Measurements from ENCODE around the gene SLC39A11. TPM values are rescaled to one million over a fixed set of nuclear protein-coding genes. Genes with fewer than 3 reads are reported as not detected.

Gene SLC39A11
- total and polyA plus RNA-seq, 2 of the 13 experiments (the other 11 are each of a cell fraction or from before 2014, with no cell fraction given) = 17.2 to 31.5 TPM

- no peak for TF ChIP-seq IRF9 (CRISPR knock-in tag; IDR thresholded peaks at IDR 0.05; ENCODE audit: borderline replicate concordance)
Measured at GRCh38 chr17:72927760-72928159, 164.7 kb downstream of the SLC39A11 start (continued).

GRCh38 chr17:72927146-72927545, 165.3 kb downstream of the SLC39A11 start:
- BruUV-seq (replicated peaks) = no TSS peak
- no peak for TF ChIP-seq HMGXB4 (CRISPR knock-in tag; IDR thresholded peaks at IDR 0.05; ENCODE audit: borderline replicate concordance in 1 of 2, low read depth in 1 of 2)
- TF ChIP-seq HNF1A (IDR thresholded peaks at IDR 0.05; ENCODE audit: low read depth) = no peak
- no peak for TF ChIP-seq HNF1A (CRISPR knock-in tag; IDR thresholded peaks at IDR 0.05; ENCODE audit: borderline replicate concordance)
- TF ChIP-seq FOSL2 (CRISPR knock-in tag; IDR thresholded peaks at IDR 0.05) = 0 out of 2 replicates have a peak, but pooled peaks have one; percentile 19
- no peak for TF ChIP-seq ZNF10 (CRISPR knock-in tag; IDR thresholded peaks at IDR 0.05; ENCODE audit: borderline replicate concordance, low read depth)
- no peak for TF ChIP-seq ZNF296 (CRISPR knock-in tag; conservative IDR thresholded peaks at IDR 0.05)
- 0 out of 2 replicates have a peak, but pooled peaks have one; percentile 19 for TF ChIP-seq ZNF770 (CRISPR knock-in tag; IDR thresholded peaks at IDR 0.05)
- DNase-seq (ENCODE audit: low spot score) = no peak
- H3K9me3 ChIP-seq (ENCODE audit: low read length) = no peaks in the 10 kb centered on the region
- intact Hi-C loops (cut with micrococcal nuclease; ENCODE audit: unreplicated experiment) (no loop called here), in situ Hi-C loops (cut with HindIII; ENCODE audit: extremely low pct_ligation_motif_present, low pct_unique_long_range_greater_than_20kb) (loop anchor here (25.0 kb wide), 1 partner anchor 365 kb away; no protein-coding TSS in a partner anchor)
- H4K20me1 ChIP-seq (ENCODE audit: insufficient read depth, low read length) = no peaks in the 10 kb centered on the region
- ChIA-PET POLR2A (no interaction called here), CTCF (ENCODE audit: low intra/inter-chr PET ratio, low total read pairs) (no interaction called here)
- FAIRE-seq = no peak
- no peak overlapping the region for H3K9ac ChIP-seq (ENCODE audit: insufficient read depth, low read depth, low read length)
- H2AFZ ChIP-seq (ENCODE audit: low read length) = no peak overlapping the region
- WGBS (ENCODE audit: low lambda C conversion rate) = 92% methylated on average over 6 of the region's 6 CpGs
- H3K79me2 ChIP-seq (ENCODE audit: insufficient read depth, low read length) = no peaks in the 10 kb centered on the region
- no peak overlapping the region for H3K4me2 ChIP-seq (ENCODE audit: low read depth, low read length)
- ATAC-seq = no peak
- no peaks in the 10 kb centered on the region for H3K36me3 ChIP-seq (replicated peaks in 1 of 2; ENCODE audit: control insufficient read depth in 1 of 2, insufficient read depth in 2 of 2, low read length in 2 of 2)
- H3K27ac ChIP-seq (ENCODE audit: extremely low read length, insufficient read depth, low read length) = no peak overlapping the region
- H3K4me3 ChIP-seq (replicated peaks in 1 of 3; ENCODE audit: insufficient read depth in 1 of 3, low read depth in 2 of 3, low read length in 3 of 3) = no peak overlapping the region
- H3K4me1 ChIP-seq (ENCODE audit: insufficient read depth, low read length) = peaks cover 44% of the 10 kb centered on the region
- no peaks in the 10 kb centered on the region for H3K27me3 ChIP-seq (ENCODE audit: control insufficient read depth in 1 of 2, insufficient read depth in 2 of 2, low read length in 2 of 2)

Measured in HepG2 (cell line).